ENCODE results near the gene KIAA0930.

GRCh38 chr22:45238076-45238956 is 2.4 kb downstream of the KIAA0930 start:
- TF ChIP-seq EZH2 (IDR thresholded peaks at IDR 0.05; ENCODE audit: borderline replicate concordance, low read length) (no peak), CTCF (IDR thresholded peaks at IDR 0.05; ENCODE audit: low read length) (no peak)
